ENCODE results near the gene RBM22. TPM values are rescaled to one million over a fixed set of nuclear protein-coding genes. Genes with fewer than 3 reads are reported as not detected.

Gene RBM22
- polyA plus RNA-seq, 5 donors: 68.0 to 84.3 (median 75.9) TPM

DNA sequence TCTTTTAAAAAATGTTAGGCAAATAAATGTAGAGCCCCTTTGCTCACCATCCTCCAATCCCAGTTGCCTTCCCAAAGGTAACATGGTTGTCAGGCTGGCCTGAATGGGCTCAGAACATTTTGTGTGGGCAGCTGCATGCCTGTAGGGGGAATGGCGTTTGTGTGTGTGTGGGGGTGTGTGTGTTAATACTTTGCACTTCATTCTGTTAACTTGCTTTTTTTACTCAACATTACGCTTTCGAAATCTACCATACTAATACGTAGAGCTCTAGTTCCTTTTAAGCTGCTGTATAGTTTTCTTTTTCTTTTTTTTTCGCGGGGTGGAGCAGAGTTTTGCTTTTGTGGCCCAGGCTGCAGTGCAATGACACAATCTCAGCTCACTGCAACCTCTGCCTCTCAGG, 25.8 kb downstream of the RBM22 start:
- DNase-seq: no peak

DNA sequence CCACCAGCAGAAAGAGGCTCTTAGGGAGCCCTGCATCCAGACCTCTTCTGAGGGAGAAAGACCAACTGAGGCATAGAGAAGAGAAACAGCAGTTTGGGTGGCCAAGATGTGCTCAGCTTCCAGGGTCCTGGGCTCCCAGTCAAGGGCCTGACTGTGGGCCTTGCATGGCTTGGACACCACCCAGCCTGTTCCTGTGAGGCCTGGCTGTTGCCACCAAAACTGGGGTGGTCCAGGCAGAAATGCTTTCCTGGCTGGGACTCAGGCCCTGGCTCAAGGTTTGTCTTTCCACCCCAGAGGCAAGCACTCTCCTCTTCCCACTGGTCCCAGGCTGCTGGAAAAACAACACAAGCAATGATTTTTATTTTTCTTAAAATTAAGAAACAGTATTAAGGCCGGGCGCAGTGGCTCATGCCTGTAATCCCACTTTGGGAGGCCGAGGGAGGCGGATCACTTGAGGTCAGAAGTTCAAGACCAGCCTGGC, 26.5 kb downstream of the RBM22 start:
- peak in 1 of 2 donors; percentile 52 for DNase-seq

DNA sequence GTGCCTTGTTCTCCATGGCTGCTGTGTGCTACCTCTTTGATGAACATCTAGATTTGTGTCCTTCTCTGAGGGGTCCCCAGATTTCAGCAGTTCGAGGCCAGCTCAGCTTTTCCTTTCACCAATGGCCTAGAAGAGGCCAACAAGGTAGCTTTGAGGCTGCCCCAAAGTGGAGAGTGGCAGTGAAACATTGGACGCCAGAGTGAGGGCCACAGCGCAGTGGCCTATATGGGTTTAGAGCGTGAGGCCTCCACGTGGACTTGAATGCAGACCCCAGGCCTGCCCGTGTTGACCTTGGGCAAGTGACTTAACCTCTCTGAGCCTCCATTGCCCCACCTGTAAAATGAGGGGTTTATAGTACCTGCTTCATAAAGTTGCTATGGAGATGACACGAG, 28.0 kb downstream of the RBM22 start:
- no peak for DNase-seq

DNA sequence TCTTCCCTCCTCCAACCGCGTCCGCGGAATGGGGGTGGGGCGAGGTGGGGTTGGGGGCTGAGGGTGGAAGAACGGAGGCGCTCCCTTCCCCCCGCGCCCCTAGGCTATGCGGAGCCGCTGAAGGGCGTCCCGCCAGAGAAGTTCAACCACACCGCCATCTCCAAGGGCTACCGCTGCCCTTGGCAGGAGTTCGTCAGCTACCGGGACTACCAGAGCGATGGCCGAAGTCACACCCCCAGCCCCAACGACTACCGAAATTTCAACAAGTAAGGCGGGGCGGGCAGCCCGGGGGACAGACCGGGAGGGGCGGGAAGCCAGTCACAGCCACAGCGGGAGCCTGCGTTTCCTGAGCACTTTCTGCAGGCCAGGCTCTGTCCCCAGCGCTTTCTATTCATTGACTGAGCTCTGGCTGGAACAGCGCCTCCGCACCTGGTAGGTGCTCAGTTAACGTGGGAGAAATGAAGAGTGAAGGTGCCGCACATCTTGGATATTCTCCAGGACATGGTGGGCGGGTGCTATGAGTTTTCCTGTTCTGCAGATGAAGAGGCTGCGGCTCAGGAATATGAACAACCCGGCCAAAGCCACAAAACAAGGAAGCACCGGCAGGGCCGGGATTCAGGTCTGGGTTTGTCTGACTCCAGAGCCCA, 28.5 kb downstream of the RBM22 start:
- DNase-seq: peak in 1 of 2 donors; percentile 51

DNA sequence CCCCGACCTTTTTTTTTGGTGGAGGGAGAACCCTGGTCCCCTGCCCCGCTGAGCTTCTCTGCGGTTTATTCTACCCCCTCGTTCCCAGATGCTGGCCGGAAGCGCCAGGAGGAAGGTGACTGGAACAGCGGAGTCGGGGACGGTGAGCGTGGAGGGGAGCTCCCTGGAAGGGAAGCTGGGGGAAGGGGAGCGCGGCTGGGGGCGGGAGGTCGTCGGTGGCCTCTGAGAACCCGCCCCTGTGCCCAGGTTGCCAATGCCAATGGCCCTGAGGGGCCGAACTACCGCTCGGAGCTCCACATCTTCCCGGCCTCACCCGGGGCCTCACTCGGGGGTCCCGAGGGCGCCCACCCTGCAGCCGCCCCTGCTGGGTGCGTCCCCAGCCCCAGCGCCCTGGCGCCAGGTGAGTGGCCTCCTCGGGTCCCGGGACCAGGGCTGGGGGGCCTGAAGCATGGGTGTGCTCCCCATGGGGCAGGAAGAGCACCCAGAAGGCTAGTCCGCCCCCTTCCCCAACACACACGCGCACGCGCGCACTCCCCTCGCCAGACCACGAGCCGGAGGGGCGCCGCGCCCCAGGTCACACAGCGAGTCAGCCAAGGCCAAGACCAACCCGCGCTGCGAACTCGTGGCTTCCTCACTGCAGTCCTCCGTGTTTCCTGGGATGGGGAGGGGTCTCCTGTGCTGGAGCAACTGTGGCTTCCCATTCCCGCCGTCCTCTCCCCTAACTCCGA, 29.2 kb downstream of the RBM22 start:
- DNase-seq: peak in 1 of 2 donors; percentile 30

DNA sequence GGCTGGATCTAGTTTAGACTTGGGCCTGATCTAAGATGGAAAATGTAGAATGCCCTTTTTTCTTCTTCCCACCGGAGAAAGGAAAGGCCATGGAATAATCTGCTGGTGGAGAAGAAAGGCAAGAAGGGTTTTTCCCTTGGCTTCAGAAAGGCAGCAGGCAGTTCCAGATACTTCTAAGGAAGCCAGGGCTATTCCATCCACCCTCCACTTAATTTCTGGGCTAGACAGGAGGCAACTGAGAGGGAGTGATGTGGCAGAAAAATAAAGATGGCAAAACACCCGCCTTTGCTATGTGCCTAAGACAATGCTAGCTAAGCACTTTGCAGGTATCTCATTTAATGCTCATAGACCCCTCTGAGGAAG, 29.9 kb downstream of the RBM22 start:
- DNase-seq: no peak

DNA sequence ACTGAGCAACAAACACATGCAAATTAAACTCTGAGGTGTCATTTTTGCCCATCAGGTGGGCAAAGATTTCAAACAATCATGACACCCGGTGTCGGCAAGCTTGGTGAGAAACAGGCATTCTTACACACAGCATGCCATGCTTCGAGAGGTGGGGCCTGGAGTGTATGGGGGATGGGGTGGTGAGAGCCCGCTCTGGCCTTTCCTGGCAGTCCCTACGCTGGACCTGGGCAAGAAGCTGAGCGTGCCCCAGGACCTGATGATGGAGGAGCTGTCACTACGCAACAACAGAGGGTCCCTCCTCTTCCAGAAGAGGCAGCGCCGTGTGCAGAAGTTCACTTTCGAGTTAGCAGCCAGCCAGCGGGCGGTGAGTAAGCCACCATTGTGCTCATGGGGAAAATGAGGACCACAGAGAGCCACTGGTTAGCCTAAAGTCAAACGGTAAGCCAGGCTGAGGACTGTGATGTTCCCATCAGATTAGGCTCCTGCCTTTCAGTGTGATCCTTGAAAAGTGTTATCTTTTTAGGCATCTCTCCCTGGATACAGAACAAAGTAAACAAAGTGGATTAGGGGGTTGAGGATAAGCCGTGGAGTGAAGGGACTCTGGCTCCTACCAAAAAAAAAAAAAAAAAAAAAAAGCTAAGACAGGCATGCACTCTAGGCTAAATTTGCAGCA, 30.5 kb downstream of the RBM22 start:
- no peak for DNase-seq

DNA sequence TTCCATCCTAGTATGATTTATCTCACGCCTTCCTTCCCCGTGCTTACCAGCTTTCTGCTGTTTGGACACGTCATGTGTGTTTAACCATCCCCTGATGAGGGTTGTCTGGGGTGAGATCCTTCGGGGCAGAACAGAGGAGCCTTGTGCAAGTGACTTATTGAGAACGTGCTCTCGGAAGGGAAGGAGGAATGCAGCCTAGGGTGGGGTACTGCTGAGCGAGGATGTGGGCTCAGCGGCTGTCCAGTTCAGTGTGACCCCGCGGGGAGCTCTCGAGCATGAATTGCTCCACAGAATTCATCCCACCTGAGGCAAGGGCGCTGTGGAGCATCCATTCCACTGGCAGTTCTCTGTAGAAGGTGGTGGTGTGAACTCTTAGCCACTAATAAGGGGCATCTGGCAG, 35.8 kb downstream of the RBM22 start:
- DNase-seq: no peak

DNA sequence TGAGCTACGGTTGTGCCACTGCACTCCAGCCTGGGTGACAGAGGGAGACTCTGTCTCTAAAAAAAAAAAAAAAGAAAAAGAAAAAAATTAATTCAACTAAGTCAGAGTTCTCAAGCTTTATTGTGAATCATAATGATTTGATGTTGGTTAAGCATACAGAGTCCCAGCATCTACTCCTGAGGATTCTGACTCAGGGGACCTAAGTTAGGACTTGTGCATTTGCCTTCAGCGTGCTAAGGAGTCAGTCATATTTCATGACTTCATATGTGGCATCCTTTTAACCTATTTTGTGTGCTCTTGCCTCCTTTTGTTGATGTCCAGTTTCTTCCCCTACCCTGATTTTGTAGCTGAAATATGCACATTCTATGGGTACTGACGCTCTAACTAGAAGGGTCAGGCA, 36.9 kb downstream of the RBM22 start:
- no peak for DNase-seq

DNA sequence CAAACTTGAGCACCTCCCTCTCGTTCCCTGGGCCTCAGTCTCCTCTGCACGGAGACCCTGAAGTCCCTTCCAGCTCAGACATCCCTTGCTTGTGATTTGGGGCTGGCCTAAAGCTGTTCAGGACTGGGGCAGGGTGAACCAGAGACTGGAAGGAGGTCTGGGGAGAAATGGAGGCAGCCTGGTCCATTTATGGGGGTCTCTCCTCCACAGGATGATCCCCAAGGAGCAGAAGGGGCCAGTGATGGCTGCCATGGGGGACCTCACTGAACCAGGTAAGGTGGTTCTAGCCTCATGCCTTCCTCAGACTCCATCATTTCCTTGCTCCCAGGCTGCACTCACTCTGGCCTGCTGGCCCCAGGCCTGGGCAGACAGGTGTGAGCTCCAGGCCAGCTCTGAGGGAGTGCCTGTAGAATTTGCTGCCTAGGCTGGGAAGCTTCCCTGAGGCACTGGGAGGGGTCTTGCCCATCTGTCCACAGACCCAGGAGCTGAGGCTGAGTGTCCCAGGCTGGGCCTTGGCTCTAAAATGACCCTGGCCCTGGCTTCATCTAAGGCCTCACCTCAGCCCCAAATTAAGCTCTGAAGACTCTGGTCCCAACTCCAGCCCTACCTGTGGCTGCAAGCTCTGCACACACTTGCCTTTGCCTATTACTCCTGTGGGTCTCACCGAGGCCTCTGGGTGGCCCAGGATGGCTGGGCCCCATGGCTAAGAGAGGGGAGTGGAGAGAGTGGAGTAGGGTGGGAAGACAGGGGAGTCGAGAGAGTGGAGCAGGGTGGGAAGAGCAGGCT, 37.9 kb downstream of the RBM22 start:
- no peak for DNase-seq

DNA sequence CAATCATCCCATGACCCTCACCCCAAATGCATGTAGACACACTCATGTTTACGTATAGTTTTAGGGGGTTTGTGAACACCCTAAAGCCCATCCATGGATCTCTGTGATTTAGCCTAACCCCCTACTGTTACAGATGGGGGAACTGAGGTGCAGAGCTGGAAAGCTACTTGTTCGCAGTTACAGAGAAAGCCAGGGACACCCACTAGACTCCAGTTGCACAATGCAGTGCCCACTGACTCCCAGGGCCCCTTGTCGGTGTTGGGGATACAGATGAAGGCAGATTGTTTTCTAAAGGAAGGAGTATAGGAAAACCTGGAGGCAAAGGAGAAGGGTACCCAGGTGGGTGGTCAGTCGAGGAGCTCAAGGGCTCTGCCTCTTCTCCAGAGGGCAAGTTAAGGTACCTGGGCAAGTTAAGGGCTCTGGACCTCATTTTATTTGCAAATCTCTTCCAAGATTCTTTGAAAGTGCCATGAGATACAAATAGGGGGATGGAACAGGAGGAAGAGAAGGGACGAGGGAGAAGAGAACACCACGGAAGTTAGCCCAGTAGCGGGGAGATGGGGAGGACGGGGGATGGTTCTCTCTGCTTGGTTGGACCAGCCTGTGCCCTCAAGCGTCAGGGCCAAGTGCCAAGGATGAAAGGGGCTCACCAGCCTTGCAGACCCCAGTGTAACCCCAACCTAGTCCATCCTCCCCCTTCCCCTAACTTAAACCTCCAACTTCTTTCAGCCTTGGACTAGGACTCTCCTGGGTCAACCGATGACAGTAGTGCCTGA, 38.9 kb downstream of the RBM22 start:
- no peak for DNase-seq

DNA sequence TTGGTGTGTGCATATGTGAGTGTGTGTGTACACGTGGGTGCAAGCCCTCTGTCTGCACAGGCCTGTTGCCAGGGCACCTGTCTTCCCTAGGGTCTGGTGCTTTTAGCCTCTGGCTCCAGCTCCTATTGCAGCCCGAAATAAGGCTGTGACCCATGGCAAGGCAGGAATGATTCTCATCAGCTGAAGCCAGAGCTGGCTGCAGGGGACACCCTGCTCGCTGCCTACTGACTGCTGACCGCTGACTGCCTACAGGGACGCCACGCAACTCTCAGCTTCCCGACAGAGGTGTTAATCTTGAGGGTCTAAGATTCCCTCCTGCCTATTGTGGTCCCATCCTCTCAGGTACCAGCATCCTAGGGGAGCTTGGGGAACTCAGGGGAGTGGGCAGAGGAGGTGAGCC, 39.8 kb downstream of the RBM22 start, which contains the start of gene MYOZ3:
TSS of gene MYOZ3 (plus strand) at position 166 of the 400 bp plus-strand sequence. CDS start 1,691 bp downstream, outside the sequence.
- no peak for DNase-seq

DNA sequence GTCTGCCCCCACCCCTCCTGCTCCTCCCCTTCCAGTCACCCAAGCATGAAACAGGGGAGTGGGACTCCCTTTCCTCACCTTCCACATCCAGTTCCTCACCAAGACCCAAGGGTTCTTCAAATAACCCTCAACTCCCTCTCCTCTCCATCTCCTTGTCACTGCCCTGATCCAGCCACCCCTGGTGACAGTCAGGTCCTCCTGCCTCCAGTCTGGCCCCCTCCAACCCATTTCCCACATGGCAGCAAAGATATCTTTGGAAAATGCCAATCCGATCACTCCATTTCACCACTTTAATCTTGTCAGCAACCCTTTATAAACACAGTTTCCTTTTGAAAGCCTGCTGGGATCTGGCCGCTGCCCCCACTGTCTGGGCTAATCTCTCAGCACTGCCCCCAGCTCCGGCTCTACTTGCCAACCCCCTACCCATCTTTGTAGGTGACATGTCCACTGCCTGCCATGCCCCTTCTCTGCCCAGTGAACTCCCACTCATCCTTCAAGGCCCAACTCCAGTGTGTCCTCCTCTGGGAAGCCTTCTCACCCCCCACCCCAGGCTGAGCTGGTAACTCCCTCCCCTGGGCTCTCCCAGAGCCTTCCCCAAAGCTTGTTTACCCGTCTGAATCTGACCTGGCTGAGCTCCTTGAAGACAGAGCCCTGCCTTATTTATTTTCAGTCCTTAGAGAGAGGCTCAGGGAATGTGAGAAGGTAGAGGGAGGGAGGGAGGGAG, 40.6 kb downstream of the RBM22 start:
- no peak for DNase-seq

DNA sequence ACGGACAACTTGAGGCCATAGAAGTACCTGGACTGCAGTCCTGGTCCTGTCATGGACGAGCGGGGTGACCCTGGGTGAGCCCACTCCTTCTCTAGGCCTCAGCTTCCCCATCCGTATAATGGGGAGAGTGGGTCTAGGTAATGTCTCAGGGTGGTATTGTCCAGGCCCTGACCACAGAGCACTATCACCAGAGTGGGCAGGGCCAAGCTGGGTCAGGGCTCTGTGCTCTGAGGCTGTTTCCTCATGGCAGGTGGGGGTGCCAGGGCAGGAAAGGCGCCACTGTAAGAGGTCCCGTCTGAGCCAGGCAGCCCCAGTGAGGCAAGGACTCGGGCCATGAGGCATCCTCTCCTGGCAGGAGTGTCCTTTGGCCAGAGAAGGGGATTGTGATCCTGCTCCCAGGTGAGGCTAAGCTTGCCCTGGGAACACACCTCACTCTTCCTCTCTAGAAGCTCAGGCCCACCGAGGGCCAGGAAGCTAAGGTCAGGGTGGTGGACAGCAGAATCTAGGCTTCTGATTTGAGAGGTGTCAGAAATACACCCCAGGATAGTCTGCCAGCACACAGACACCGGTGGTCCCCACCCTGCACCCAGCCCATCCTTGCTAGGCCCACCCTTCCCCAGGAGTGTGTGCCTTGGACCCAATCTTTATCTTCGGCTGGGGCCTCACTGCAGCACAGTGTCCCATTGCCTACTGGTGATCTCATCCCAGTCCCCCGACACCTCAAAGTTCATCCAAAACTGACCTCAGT, 41.3 kb downstream of the RBM22 start:
- no peak for DNase-seq

DNA sequence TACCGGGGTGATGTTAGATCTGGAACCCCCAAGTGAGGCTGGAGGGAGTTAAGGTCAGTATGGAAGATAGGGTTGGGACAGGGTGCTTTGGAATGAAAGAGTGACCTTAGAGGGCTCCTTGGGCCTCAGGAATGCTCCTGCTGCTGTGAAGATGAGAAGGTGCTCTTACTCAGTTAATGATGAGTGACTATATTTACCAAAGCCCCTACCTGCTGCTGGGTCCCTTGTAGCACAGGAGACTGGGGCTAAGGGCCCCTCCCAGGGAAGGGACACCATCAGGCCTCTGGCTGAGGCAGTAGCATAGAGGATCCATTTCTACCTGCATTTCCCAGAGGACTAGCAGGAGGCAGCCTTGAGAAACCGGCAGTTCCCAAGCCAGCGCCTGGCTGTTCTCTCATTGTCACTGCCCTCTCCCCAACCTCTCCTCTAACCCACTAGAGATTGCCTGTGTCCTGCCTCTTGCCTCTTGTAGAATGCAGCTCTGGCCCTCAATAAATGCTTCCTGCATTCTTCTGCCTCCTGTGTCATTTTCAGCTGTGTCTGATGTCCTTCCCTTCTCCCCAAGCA, 42.1 kb downstream of the RBM22 start:
- DNase-seq: no peak

DNA sequence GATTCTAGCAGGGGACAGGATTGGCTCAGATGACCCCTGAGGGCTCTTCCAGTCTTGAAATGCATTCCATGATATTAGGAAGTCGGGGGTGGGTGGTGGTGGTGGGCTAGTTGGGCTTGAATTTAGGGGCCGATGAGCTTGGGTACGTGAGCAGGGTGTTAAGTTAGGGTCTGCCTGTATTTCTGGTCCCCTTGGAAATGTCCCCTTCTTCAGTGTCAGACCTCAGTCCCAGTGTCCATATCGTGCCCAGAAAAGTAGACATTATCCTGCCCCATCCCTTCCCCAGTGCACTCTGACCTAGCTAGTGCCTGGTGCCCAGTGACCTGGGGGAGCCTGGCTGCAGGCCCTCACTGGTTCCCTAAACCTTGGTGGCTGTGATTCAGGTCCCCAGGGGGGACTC, 42.7 kb downstream of the RBM22 start:
- no peak for DNase-seq

DNA sequence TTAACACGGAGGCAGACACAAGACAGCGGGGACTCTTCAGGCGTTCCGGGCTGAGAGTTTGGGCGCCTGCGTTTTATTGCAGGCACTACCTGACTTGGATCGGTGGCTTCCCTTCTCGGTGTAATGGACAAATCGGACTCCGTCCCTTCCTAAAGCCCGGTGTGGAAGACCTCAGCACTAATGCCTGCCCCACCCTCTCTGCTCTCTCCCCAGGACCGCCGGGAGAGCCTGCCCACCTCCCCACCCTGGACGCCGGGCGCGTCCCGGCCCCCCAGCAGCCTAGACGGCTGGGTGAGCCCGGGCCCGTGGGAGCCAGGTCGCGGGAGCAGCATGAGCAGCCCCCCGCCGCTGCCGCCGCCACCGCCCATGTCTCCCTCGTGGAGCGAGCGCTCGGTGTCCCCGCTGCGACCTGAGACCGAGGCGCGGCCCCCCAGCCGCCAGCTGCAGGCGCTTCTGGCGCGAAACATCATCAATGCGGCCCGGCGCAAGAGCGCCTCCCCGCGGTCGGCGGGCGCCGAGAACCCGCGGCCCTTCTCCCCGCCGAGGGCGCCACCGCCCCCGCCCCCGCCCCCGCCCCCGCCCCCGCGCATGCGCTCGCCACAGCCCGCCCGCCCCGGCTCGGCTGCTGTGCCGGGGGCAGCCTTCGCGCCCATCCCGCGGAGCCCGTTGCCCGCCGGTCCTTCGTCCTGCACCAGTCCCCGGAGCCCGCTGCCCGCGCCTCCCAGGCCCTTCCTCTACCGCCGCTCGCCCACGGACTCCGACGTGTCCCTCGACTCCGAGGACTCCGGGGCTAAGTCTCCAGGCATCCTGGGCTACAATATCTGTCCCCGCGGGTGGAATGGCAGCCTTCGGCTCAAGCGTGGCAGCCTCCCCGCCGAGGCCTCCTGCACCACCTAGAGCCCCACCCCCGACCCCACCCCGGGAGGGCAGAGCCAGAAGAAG, 44.4 kb downstream of the RBM22 start:
- peak; percentile 86 to 87 for DNase-seq

DNA sequence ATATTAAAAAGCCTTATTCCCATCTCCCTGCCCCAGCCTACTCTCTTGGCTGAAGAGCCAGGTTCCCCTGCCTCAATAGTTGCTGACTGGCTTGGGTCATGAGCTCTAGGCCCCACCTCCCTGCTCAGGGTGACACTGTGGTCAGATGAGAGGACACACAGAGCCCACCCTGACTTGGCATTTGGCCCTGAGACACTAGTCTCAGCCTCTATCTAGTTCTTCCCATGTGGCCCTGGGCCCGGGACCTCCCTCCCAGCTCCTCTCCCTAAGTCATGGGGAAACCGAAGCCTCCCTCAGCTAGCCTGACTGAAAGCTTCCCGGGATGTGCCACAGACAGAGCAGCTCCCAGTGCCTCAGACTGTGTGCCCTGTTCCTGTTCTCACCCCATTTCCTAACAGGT, 45.6 kb downstream of the RBM22 start:
- no peak for DNase-seq
